H1 (cell line): ENCODE results near the gene PGLYRP2. TPM values are rescaled to one million over a fixed set of nuclear protein-coding genes. Genes with fewer than 3 reads are reported as not detected.

Source experiments
- CTCF ChIA-PET: fragments of 300-600 bp; sonication (Branson Sonifier 250); formaldehyde crosslinking; loops from one replicate; lab custom pipeline; 2021; ENCODE audit not compliant: partially characterized antibody; lab: Charles Lee
- POLR2A ChIA-PET: fragments of 300-600 bp; sonication (Branson Sonifier 250); formaldehyde crosslinking; loops from one replicate; lab custom pipeline; 2021; ENCODE audit warnings: inconsistent platforms; ENCODE audit not compliant: partially characterized antibody; lab: Charles Lee
- DNase-seq, 2 experiments: peaks; one replicate each; pipeline versions ENCODE4 v3.0.0 to v3.0.0-alpha.2; 2010 to 2022; ENCODE audit warnings: low spot score in 2 of 2, low read depth in 1 of 2, mixed read lengths in 1 of 2
- FAIRE-seq: peaks from 2 replicates; lab custom pipeline; 2011; peaks lifted over from hg19 to GRCh38; lab: Jason Lieb, UNC
- H2AFZ ChIP-seq: 2 replicates; pipeline ENCODE4 v1.8.1; 2012; ENCODE audit warnings: low read length, inconsistent platforms
- H2AK5ac ChIP-seq: 2 replicates; pipeline ENCODE4 v1.6.1; 2013; ENCODE audit warnings: low read depth, low read length
- H2BK120ac ChIP-seq: replicated peaks from 2 replicates; pipeline ENCODE3; 2013; ENCODE audit warnings: low read depth, low read length, inconsistent platforms
- H2BK12ac ChIP-seq: 2 replicates; pipeline ENCODE4 v1.6.1; 2013; ENCODE audit warnings: low read depth, low read length
- H2BK15ac ChIP-seq: 2 replicates; pipeline ENCODE4 v1.6.1; 2013; ENCODE audit warnings: low read length
- H2BK20ac ChIP-seq: 2 replicates; pipeline ENCODE4 v1.6.1; 2013; ENCODE audit warnings: low read length
- H2BK5ac ChIP-seq: 2 replicates; pipeline ENCODE4 v1.6.1; 2013; ENCODE audit warnings: low read depth, low read length
- H3K14ac ChIP-seq: 2 replicates; pipeline ENCODE4 v1.6.1; 2013; ENCODE audit warnings: inconsistent platforms; ENCODE audit not compliant: insufficient read length
- H3K18ac ChIP-seq: 2 replicates; pipeline ENCODE4 v1.6.1; 2013; ENCODE audit warnings: low read length; ENCODE audit errors: extremely low read depth
- H3K23ac ChIP-seq: 2 replicates; pipeline ENCODE4 v1.6.1; 2013; ENCODE audit warnings: inconsistent platforms; ENCODE audit not compliant: insufficient read length
- H3K23me2 ChIP-seq: 2 replicates; pipeline ENCODE4 v1.6.1; 2013; ENCODE audit warnings: low read depth, low read length
- H3K27ac ChIP-seq: 2 replicates; pipeline ENCODE4 v1.6.1; 2011; ENCODE audit warnings: low read depth, low read length, inconsistent platforms
- H3K27me3 ChIP-seq, 4 experiments: replicated peaks in 1 of 4; 1 replicate in 1 of 4; 2 replicates in 3 of 4; pipeline versions ENCODE4 v1.6.1 to v1.8.1; 2011 to 2013; ENCODE audit warnings: low read length in 3 of 4, mild to moderate bottlenecking in 3 of 4, inconsistent platforms in 2 of 4, mixed read lengths in 2 of 4, moderate library complexity in 1 of 4; ENCODE audit not compliant: control insufficient read depth in 3 of 4, insufficient read depth in 3 of 4; ENCODE audit errors: extremely low read depth in 1 of 4
- H3K36me3 ChIP-seq, 4 experiments: 2 replicates each; pipeline versions ENCODE4 v1.6.1 to v1.8.1; 2011 to 2013; ENCODE audit warnings: mild to moderate bottlenecking in 4 of 4, low read length in 3 of 4, moderate library complexity in 2 of 4, control low read depth in 1 of 4, inconsistent platforms in 1 of 4; ENCODE audit not compliant: insufficient read depth in 4 of 4, control insufficient read depth in 2 of 4
- H3K4ac ChIP-seq: replicated peaks from 2 replicates; pipeline ENCODE3; 2013; ENCODE audit warnings: low read length, low read depth, mixed read lengths, inconsistent platforms; ENCODE audit not compliant: insufficient read length
- H3K4me1 ChIP-seq, 4 experiments: replicated peaks in 1 of 4; 1 replicate in 1 of 4; 2 replicates in 3 of 4; pipeline versions ENCODE4 v1.6.1 to v1.8.1; 2011 to 2013; ENCODE audit warnings: low read length in 3 of 4, inconsistent platforms in 2 of 4, mixed read lengths in 1 of 4; ENCODE audit not compliant: insufficient read depth in 4 of 4, control insufficient read depth in 3 of 4
- H3K4me2 ChIP-seq, 2 experiments: 2 replicates each; pipeline versions ENCODE4 v1.6.1 to v1.8.1; 2011 to 2013; ENCODE audit warnings: low read depth in 2 of 2, low read length in 2 of 2, control low read depth in 1 of 2, inconsistent platforms in 1 of 2, mild to moderate bottlenecking in 1 of 2; ENCODE audit not compliant: insufficient read depth in 1 of 2
- H3K4me3 ChIP-seq, 4 experiments: fragments of 200-600, 300-600 bp in 1 of 4; sonication (generic), shearing (Covaris generic), sonication (Bioruptor Twin) in 1 of 4; 2 replicates each; pipeline versions ENCODE4 v1.5.1 to v1.8.1; 2011 to 2016; ENCODE audit warnings: low read length in 4 of 4, low read depth in 3 of 4, control low read depth in 2 of 4, inconsistent platforms in 2 of 4, mild to moderate bottlenecking in 2 of 4, mixed read lengths in 1 of 4, moderate library complexity in 1 of 4; ENCODE audit not compliant: insufficient read depth in 2 of 4; ENCODE audit errors: extremely low read depth in 1 of 4
- H3K56ac ChIP-seq: replicated peaks from 2 replicates; pipeline ENCODE3; 2013; ENCODE audit warnings: low read depth, mild to moderate bottlenecking, mixed read lengths, low read length, inconsistent platforms; ENCODE audit not compliant: insufficient read length
- H3K79me1 ChIP-seq: 2 replicates; pipeline ENCODE4 v1.6.1; 2013; ENCODE audit warnings: low read depth, low read length, control low read depth
- H3K79me2 ChIP-seq, 2 experiments: 2 replicates each; pipeline versions ENCODE4 v1.6.1 to v1.8.1; 2012 to 2013; ENCODE audit warnings: low read length in 2 of 2, mild to moderate bottlenecking in 2 of 2, inconsistent platforms in 1 of 2; ENCODE audit not compliant: insufficient read depth in 2 of 2, control insufficient read depth in 1 of 2
- H3K9ac ChIP-seq, 4 experiments: replicated peaks in 1 of 4; 1 replicate in 1 of 4; 2 replicates in 3 of 4; pipeline versions ENCODE4 v1.6.1 to v1.8.1; 2011 to 2013; ENCODE audit warnings: low read depth in 3 of 4, low read length in 3 of 4, control low read depth in 2 of 4, mild to moderate bottlenecking in 2 of 4, moderate library complexity in 2 of 4, inconsistent platforms in 1 of 4; ENCODE audit errors: extremely low read depth in 1 of 4
- H3K9me3 ChIP-seq, 2 experiments: 2 replicates each; pipeline versions ENCODE4 v1.6.1 to v1.8.1; 2012 to 2013; ENCODE audit warnings: mild to moderate bottlenecking in 2 of 2, moderate library complexity in 2 of 2, control low read depth in 1 of 2, inconsistent platforms in 1 of 2, low read depth in 1 of 2, low read length in 1 of 2, mixed read lengths in 1 of 2; ENCODE audit not compliant: insufficient read depth in 2 of 2
- H4K20me1 ChIP-seq, 2 experiments: replicated peaks in 1 of 2; 2 replicates each; pipeline versions ENCODE3 to v1.8.1; 2011 to 2013; ENCODE audit warnings: inconsistent platforms in 2 of 2, low read length in 2 of 2, mild to moderate bottlenecking in 1 of 2; ENCODE audit not compliant: insufficient read depth in 2 of 2, control insufficient read depth in 1 of 2
- H4K5ac ChIP-seq: 2 replicates; pipeline ENCODE4 v1.6.1; 2013; ENCODE audit warnings: low read length, low read depth, mixed read lengths, inconsistent platforms; ENCODE audit not compliant: insufficient read length
- H4K8ac ChIP-seq: 2 replicates; pipeline ENCODE4 v1.8.0; 2013; ENCODE audit warnings: mild to moderate bottlenecking, moderate library complexity, low read length, inconsistent platforms; ENCODE audit not compliant: insufficient read depth; ENCODE audit errors: extremely low read depth
- H4K91ac ChIP-seq: replicated peaks from 2 replicates; pipeline ENCODE3; 2013; ENCODE audit warnings: low read length, mixed read lengths, inconsistent platforms; ENCODE audit not compliant: insufficient read length
- BACH1 ChIP-seq: IDR thresholded peaks from 2 replicates; pipeline ENCODE4 v1.6.1; 2012; ENCODE audit warnings: low read length, improper control_type of control experiment
- JUND ChIP-seq: IDR thresholded peaks from 2 replicates; pipeline ENCODE4 v1.6.1; 2011; ENCODE audit warnings: mild to moderate bottlenecking, improper control_type of control experiment, low read length
- POLR2AphosphoS5 ChIP-seq: IDR thresholded peaks from 2 replicates; pipeline ENCODE4 v1.6.1; 2011; ENCODE audit warnings: low read depth, low read length
- USF2 ChIP-seq: IDR thresholded peaks from 2 replicates; pipeline ENCODE4 v1.6.1; 2011; ENCODE audit warnings: low read length, improper control_type of control experiment
- WGBS, 2 experiments: shearing (Covaris generic) in 1 of 2; methylation state at CpG; one replicate each; pipeline versions ENCODE4 v1.1.6 to v1.1.7; 2013 to 2015; ENCODE audit warnings: low lambda C conversion rate in 2 of 2, mixed read lengths in 2 of 2, inconsistent platforms in 1 of 2, low coverage in 1 of 2, missing lambda C conversion rate in 1 of 2; ENCODE audit not compliant: insufficient replicate concordance in 2 of 2, insufficient coverage in 1 of 2, insufficient read length in 1 of 2; ENCODE audit errors: extremely low coverage in 1 of 2, missing lambda C conversion rate in 1 of 2; 5-methylcytosine and 5-hydroxymethylcytosine counted together
- polyA plus RNA-seq, 7 experiments: library from polyadenylated mRNA; depleted of rRNA in 3 of 7; stranded (reverse) in 5 of 7; unstranded in 2 of 7; fragments of >200 nt in 5 of 7; fragments of 200-250 nt in 2 of 7; gene quantifications; 1 replicate in 5 of 7; 2 replicates in 1 of 7; 4 replicates in 1 of 7; pipeline versions ENCODE4 v1.2.1 to v1.2.3, GENCODE V29; 2011 to 2013; ENCODE audit warnings: missing spikeins in 2 of 7, mixed read lengths in 2 of 7
- total RNA-seq: library from RNA; stranded (reverse); fragmentation: NEBNext Ultra II Directional; extraction: Animal tissue kit (Norgen Biotek cat#: 25700); gene quantifications from 2 replicates; pipeline ENCODE4 v1.2.1, GENCODE V29; 2021

The PGLYRP2 gene
- total and polyA plus RNA-seq, 2 of the 8 experiments (the other 6 are each of a cell fraction or from before 2014, with no cell fraction given) = not detected

GRCh38 chr19:15527705-15528104 lies 48.4 kb upstream of the PGLYRP2 start:
- Histone ChIP-seq H3K79me1 (no peaks in the 10 kb centered on the region), H3K18ac (no peak overlapping the region), H3K23me2 (no peaks in the 10 kb centered on the region), H2BK5ac (no peak overlapping the region), H4K8ac (no peak overlapping the region), H3K14ac (no peak overlapping the region), H2BK120ac (no peak overlapping the region), H3K9ac (no peak overlapping the region), H3K4ac (no peak overlapping the region), H3K9me3 (peaks cover 68 to 83% of the 10 kb centered on the region in 2 experiments), H3K56ac (no peak overlapping the region), H2AFZ (no peak overlapping the region), H4K5ac (no peak overlapping the region), H3K4me1 (no peaks in the 10 kb centered on the region), H2BK20ac (no peak overlapping the region), H2BK15ac (no peak overlapping the region), H4K20me1 (no peaks in the 10 kb centered on the region), H3K36me3 (no peaks in the 10 kb centered on the region), H3K4me3 (no peak overlapping the region), H3K27ac (no peak overlapping the region), H3K79me2 (no peaks in the 10 kb centered on the region), H3K27me3 (no peaks in the 10 kb centered on the region), H3K4me2 (no peak overlapping the region), H4K91ac (no peak overlapping the region), H3K23ac (no peak overlapping the region), H2AK5ac (no peak overlapping the region), H2BK12ac (no peak overlapping the region)
- POLR2A ChIA-PET = no interaction called here
- CTCF ChIA-PET = no interaction called here
- DNase-seq = no peak
- WGBS, 2 experiments = 40% methylated on average over 3 of the region's 3 CpGs; no CpG with 5 or more reads in 1 of the 2 experiments
- no peak for TF ChIP-seq JUND
- no peak for TF ChIP-seq USF2
- no peak for TF ChIP-seq BACH1
- no peak for TF ChIP-seq POLR2AphosphoS5
- no peak for FAIRE-seq
